HEK293T (cell line): Measurements from ENCODE around the gene TRPM2.

ENCODE experiments used
- CTCF ChIA-PET: fragments of 350-600 bp; formaldehyde crosslinking; extraction: SDS; loops from one replicate; lab custom pipeline; 2021; ENCODE audit warnings: antibody characterized with exemption, inconsistent platforms; lab: Yijun Ruan, JAX
- POLR2A ChIA-PET: fragments of 350-600 bp; formaldehyde crosslinking; extraction: SDS; loops from one replicate; lab custom pipeline; 2020; ENCODE audit warnings: antibody characterized with exemption, inconsistent platforms; lab: Yijun Ruan, JAX
- DNase-seq: peaks from one replicate; pipeline ENCODE4 v3.0.0; 2012; ENCODE audit warnings: mixed read lengths; ENCODE audit errors: extremely low spot score
- ARNT ChIP-seq: fragments of 450-650 bp; IDR thresholded peaks from 2 replicates; pipeline ENCODE4 v1.6.1; 2017; ENCODE audit warnings: mild to moderate bottlenecking
- BHLHE40 ChIP-seq: fragments of 450-650 bp; IDR thresholded peaks from 2 replicates; pipeline ENCODE4 v1.6.1; 2016; ENCODE audit warnings: mild to moderate bottlenecking, moderate library complexity, borderline replicate concordance
- CTBP1 ChIP-seq: fragments of 450-650 bp; IDR thresholded peaks from 2 replicates; pipeline ENCODE4 v1.6.1; 2016; ENCODE audit warnings: borderline replicate concordance
- ELF4 ChIP-seq: fragments of 450-650 bp; IDR thresholded peaks from 2 replicates; pipeline ENCODE4 v1.6.1; 2017; ENCODE audit warnings: antibody characterized with exemption
- FOXA1 ChIP-seq: fragments of 450-650 bp; IDR thresholded peaks from 2 replicates; pipeline ENCODE4 v1.6.1; 2016; ENCODE audit warnings: mild to moderate bottlenecking
- FOXK2 ChIP-seq: fragments of 450-650 bp; IDR thresholded peaks from 2 replicates; pipeline ENCODE4 v1.6.1; 2016; ENCODE audit warnings: mild to moderate bottlenecking
- FOXM1 ChIP-seq: fragments of 450-650 bp; IDR thresholded peaks from 2 replicates; pipeline ENCODE4 v1.6.1; 2017; ENCODE audit warnings: mild to moderate bottlenecking, borderline replicate concordance
- HDGF ChIP-seq: fragments of 450-650 bp; IDR thresholded peaks from 2 replicates; pipeline ENCODE4 v1.6.1; 2017; ENCODE audit warnings: antibody characterized with exemption, borderline replicate concordance
- L3MBTL2 ChIP-seq: fragments of 450-650 bp; conservative IDR thresholded peaks from 2 replicates; pipeline ENCODE4 v1.6.1; 2016; ENCODE audit warnings: mild to moderate bottlenecking
- LEF1 ChIP-seq: fragments of 450-650 bp; IDR thresholded peaks from 2 replicates; pipeline ENCODE4 v1.6.1; 2017; ENCODE audit warnings: mild to moderate bottlenecking, borderline replicate concordance
- NFRKB ChIP-seq: fragments of 450-650 bp; IDR thresholded peaks from 2 replicates; pipeline ENCODE4 v1.6.1; 2016; ENCODE audit warnings: mild to moderate bottlenecking, moderate library complexity
- SP1 ChIP-seq: fragments of 450-650 bp; IDR thresholded peaks from 2 replicates; pipeline ENCODE4 v1.6.1; 2017
- SUZ12 ChIP-seq: fragments of 450-650 bp; IDR thresholded peaks from 2 replicates; pipeline ENCODE4 v1.6.1; 2016; ENCODE audit warnings: mild to moderate bottlenecking
- TARDBP ChIP-seq: fragments of 450-650 bp; IDR thresholded peaks from 2 replicates; pipeline ENCODE4 v1.6.1; 2016
- ZNF384 ChIP-seq: fragments of 450-650 bp; IDR thresholded peaks from 2 replicates; pipeline ENCODE4 v1.6.1; 2016
- TF ChIP-seq, protein P1 (sequence below): fragments of 450-650 bp; IDR thresholded peaks from 2 replicates; pipeline ENCODE4 v1.6.1; 2016

TRPM2 gene

GRCh38 chr21:44429894-44430293 lies 76.5 kb downstream of the TRPM2 start:
- ChIA-PET CTCF (no interaction called here), POLR2A (interaction anchor here (1.2 kb wide), 1 partner anchor 91 kb away, joined by 3 read pairs; no protein-coding TSS in a partner anchor)
- TF ChIP-seq BHLHE40 = no peak
- no peak for TF ChIP-seq TARDBP
- no peak for TF ChIP-seq HDGF
- TF ChIP-seq ARNT = no peak
- TF ChIP-seq FOXM1 = no peak
- TF ChIP-seq CTBP1 = no peak
- no peak for TF ChIP-seq FOXK2
- TF ChIP-seq FOXA1 = no peak
- no peak for TF ChIP-seq ZNF384
- no peak for TF ChIP-seq ELF4
- TF ChIP-seq NFRKB = no peak
- no peak for TF ChIP-seq L3MBTL2
- TF ChIP-seq SUZ12 = no peak
- TF ChIP-seq, protein P1, sequence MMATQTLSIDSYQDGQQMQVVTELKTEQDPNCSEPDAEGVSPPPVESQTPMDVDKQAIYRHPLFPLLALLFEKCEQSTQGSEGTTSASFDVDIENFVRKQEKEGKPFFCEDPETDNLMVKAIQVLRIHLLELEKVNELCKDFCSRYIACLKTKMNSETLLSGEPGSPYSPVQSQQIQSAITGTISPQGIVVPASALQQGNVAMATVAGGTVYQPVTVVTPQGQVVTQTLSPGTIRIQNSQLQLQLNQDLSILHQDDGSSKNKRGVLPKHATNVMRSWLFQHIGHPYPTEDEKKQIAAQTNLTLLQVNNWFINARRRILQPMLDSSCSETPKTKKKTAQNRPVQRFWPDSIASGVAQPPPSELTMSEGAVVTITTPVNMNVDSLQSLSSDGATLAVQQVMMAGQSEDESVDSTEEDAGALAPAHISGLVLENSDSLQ = no peak
- no peak for TF ChIP-seq SP1
- no peak for TF ChIP-seq LEF1
- DNase-seq = no peak

- CTCF ChIA-PET = interaction anchor here (0.7 kb wide), 1 partner anchor 609 kb away, joined by 3 read pairs; no protein-coding TSS in a partner anchor
Measured at GRCh38 chr21:44431300-44431699, 77.9 kb downstream of the TRPM2 start.

DNA sequence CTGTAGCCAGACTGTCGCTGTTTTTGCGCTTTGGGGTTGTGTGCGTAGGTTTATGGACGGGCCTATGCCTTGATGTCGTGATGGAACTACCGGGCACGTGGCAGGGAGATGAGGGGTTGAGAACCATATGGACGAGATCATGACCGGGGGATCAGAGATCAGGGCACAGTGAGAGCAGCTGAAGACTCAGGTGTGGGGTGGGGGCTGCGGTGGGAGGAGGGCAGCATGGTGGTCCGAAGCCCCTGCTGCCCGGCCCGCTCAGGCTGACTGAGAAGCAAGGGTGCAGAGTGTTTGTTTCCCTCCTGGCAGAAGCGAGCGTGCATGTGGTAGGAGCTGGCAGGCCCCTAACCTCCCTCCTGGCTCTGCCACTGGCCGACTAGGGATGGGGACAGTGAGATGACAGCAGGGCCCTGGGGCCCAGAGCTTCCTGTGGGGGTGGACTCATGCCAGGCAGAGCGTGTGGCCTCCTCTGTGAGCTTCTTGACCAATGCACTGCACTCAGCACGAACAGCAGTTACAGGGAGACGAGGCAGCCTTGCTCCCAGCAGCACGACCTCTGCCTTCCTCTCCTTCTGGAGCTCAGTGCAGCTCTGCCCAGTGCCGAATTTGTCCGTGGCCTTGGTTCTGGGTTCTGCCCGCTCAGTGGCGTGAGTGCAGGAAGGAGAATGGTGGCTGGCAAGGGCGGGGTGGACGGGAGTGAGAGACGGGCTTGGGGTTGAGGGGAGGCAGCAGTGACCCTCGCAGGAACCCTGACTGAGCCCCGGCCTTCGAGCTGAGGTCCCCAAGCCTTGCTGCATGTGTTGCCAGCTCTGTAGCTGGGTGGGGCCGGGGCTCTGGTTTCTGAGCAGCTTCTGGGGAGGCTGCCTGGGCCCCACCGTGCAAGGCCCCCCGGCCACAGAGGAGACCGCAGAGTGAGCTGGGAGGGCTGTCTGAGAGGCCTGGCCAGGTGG lies 79.7 kb downstream of the TRPM2 start:
- ChIA-PET CTCF (no interaction called here), POLR2A (interaction anchor here (0.6 kb wide), 1 partner anchor 10 kb away, joined by 3 read pairs; no protein-coding TSS in a partner anchor)
- TF ChIP-seq FOXK2 (no peak), TARDBP (no peak), FOXM1 (no peak), CTBP1 (no peak), LEF1 (no peak), NFRKB (no peak), ELF4 (no peak), FOXA1 (no peak), ARNT (no peak), ZNF384 (no peak), SP1 (no peak), L3MBTL2 (no peak), HDGF (no peak), SUZ12 (no peak), BHLHE40 (no peak)
- TF ChIP-seq, protein P1 = no peak
- DNase-seq = no peak

More at GRCh38 chr21:44431300-44431699, 77.9 kb downstream of the TRPM2 start:
- no peak for TF ChIP-seq LEF1
- no peak for TF ChIP-seq ZNF384
- TF ChIP-seq FOXK2 = no peak
- TF ChIP-seq FOXM1 = no peak
- no peak for TF ChIP-seq NFRKB
- TF ChIP-seq TARDBP = no peak
- TF ChIP-seq FOXA1 = no peak
- no peak for TF ChIP-seq ARNT
- TF ChIP-seq L3MBTL2 = no peak
- no peak for TF ChIP-seq SUZ12
- no peak for TF ChIP-seq ELF4
- no peak for TF ChIP-seq HDGF
- TF ChIP-seq CTBP1 = no peak
- TF ChIP-seq, protein P1 = no peak
- TF ChIP-seq SP1 = no peak
- no peak for TF ChIP-seq BHLHE40
- no peak for DNase-seq
- POLR2A ChIA-PET = no interaction called here

GRCh38 chr21:44433791-44434567 lies 80.6 kb downstream of the TRPM2 start:
- ChIA-PET POLR2A (interaction anchor here (0.6 kb wide), 1 partner anchor 9 kb away, joined by 3 read pairs; no protein-coding TSS in a partner anchor), CTCF (no interaction called here)
- TF ChIP-seq CTBP1 = no peak
- TF ChIP-seq FOXK2 = no peak
- TF ChIP-seq HDGF = no peak
- TF ChIP-seq SP1 = no peak
- no peak for TF ChIP-seq LEF1
- TF ChIP-seq NFRKB = no peak
- no peak for DNase-seq

DNA sequence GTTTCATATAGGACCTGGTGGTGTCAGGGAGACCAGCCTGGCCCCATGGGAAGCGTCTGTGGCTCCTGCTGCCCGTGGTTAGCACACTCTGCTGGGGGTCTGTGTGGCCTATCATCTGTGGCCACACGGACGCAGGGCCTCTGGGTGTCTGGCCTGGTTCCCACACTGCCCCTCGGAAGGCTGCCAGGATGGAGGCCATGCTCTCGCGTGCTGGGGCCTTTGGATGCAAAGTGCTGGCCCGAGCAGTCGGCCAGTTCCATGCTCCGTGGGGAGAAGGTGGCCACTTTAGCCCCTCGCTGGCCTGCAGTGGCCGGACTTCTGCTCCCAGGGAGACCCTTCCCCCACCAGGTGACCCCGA lies 81.1 kb downstream of the TRPM2 start:
- CTCF ChIA-PET = no interaction called here
- TF ChIP-seq BHLHE40 (no peak), ARNT (no peak), FOXK2 (no peak), LEF1 (no peak)
- POLR2A ChIA-PET = no interaction called here
- no peak for DNase-seq
